Hepatocyte (in vitro differentiated cells): ENCODE results near the gene GADD45B. TPM values are rescaled to one million over a fixed set of nuclear protein-coding genes. Genes with fewer than 3 reads are reported as not detected.

Source experiments
- DNase-seq: peaks from one replicate; pipeline ENCODE4 v3.0.0-alpha.2; 2016; ENCODE audit warnings: low spot score
- H2AFZ ChIP-seq: fragments of 200-600 bp; sonication (generic); 2 replicates; pipeline ENCODE4 v1.6.0; 2016; ENCODE audit warnings: antibody characterized with exemption, mild to moderate bottlenecking
- H3K27ac ChIP-seq: fragments of 200-600 bp; sonication (generic); 2 replicates; pipeline ENCODE4 v1.5.1; 2016; ENCODE audit warnings: mild to moderate bottlenecking
- H3K27me3 ChIP-seq: fragments of 200-600 bp; sonication (generic); 2 replicates; pipeline ENCODE4 v1.6.1; 2016
- H3K36me3 ChIP-seq: fragments of 200-600 bp; sonication (generic); replicated peaks from 2 replicates; pipeline ENCODE4 v1.5.1; 2016; ENCODE audit warnings: low read depth; ENCODE audit not compliant: insufficient read depth
- H3K4me1 ChIP-seq: fragments of 200-600 bp; sonication (generic); 2 replicates; pipeline ENCODE4 v1.5.1; 2016; ENCODE audit warnings: mild to moderate bottlenecking, moderate library complexity; ENCODE audit not compliant: insufficient read depth
- H3K4me2 ChIP-seq: fragments of 200-600 bp; sonication (generic); 2 replicates; pipeline ENCODE4 v1.6.0; 2016
- H3K4me3 ChIP-seq: fragments of 200-600 bp; sonication (generic); 2 replicates; pipeline ENCODE4 v1.5.1; 2016; ENCODE audit warnings: mild to moderate bottlenecking
- H3K79me2 ChIP-seq: fragments of 200-600 bp; sonication (generic); 2 replicates; pipeline ENCODE4 v1.6.0; 2017; ENCODE audit warnings: mild to moderate bottlenecking
- H3K9me2 ChIP-seq: fragments of 200-600 bp; sonication (generic); replicated peaks from 2 replicates; pipeline ENCODE4 v1.6.0; 2017; ENCODE audit warnings: mild to moderate bottlenecking; ENCODE audit not compliant: insufficient read depth
- H3K9me3 ChIP-seq: fragments of 200-600 bp; sonication (generic); 2 replicates; pipeline ENCODE4 v1.5.1; 2016; ENCODE audit warnings: low read depth, mild to moderate bottlenecking
- H4K20me1 ChIP-seq: fragments of 200-600 bp; sonication (generic); 2 replicates; pipeline ENCODE4 v1.6.0; 2016; ENCODE audit warnings: mild to moderate bottlenecking; ENCODE audit not compliant: insufficient read depth, poor library complexity, severe bottlenecking
- EZH2 ChIP-seq: fragments of 200-600 bp; sonication (generic); IDR thresholded peaks from 2 replicates; pipeline ENCODE4 v1.6.1; 2016; ENCODE audit warnings: antibody characterized with exemption, mild to moderate bottlenecking, borderline replicate concordance
- EZH2phosphoT487 ChIP-seq: fragments of 200-600 bp; sonication (generic); IDR thresholded peaks from one replicate; pipeline ENCODE4 v1.6.1; 2018; ENCODE audit warnings: antibody characterized with exemption, mild to moderate bottlenecking, low read depth, moderate library complexity; ENCODE audit not compliant: unreplicated experiment, severe bottlenecking
- WGBS: methylation state at CpG from one replicate; pipeline ENCODE4 v1.1.6; 2016; ENCODE audit warnings: low lambda C conversion rate; ENCODE audit errors: missing lambda C conversion rate; 5-methylcytosine and 5-hydroxymethylcytosine counted together
- polyA plus RNA-seq: library from polyadenylated mRNA; unstranded; fragments of >200 nt; fragmentation: Nextera tagmentation; extraction: Ambion mirVana; gene quantifications from 2 replicates; pipeline ENCODE4 v1.2.1, GENCODE V29; 2016
- total RNA-seq: library from RNA; depleted of rRNA; stranded (reverse); fragments of >200 nt; gene quantifications from 2 replicates; pipeline ENCODE4 v1.2.3, GENCODE V29; 2014
- TF ChIP-seq, protein P1 (sequence below): fragments of 200-600 bp; sonication (generic); IDR thresholded peaks from 2 replicates; pipeline ENCODE4 v1.5.1; 2016; ENCODE audit warnings: antibody characterized with exemption, mild to moderate bottlenecking; ENCODE audit not compliant: poor library complexity

The GADD45B gene
- total and polyA plus RNA-seq, 2 experiments from 2014 or later = 126 to 229 TPM

DNA sequence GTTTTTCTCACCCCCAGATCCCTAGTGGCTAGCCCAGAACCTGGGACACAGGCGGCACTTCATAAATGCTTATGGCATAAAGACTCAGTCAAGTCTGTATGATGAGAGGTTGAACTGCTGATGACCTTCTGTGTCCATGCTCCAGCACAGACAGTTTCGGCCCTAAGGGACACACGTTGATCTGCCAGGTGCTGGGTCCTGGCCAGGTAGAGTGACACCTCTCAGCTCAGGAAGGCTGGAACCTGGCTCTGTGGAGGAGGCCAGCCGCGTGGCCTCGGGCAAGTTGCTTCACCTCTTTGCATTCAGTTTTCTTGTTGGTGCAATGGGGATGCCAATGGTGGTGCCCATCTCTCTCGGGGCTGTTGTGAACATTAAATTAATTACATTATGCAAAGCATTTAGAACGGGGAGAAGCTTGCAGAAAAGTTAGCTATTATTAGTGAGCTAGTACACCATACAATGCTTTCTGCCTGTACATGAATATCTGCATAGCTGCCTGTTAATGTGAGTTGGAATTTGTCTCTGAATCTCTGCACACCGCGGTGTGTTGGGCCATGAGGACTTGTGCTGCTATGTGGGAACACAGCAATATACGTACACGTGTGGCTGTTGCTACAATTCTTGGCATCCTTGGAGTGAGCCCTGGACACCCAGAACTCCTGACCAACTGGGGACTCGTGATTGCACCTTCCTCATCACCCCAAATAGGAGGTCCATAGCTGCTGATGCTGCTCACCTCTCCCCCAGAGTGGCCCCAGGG, 8.4 kb downstream of the GADD45B start:
- Histone ChIP-seq H3K27me3 (peaks cover under 1% of the 10 kb centered on the region), H2AFZ (no peak overlapping the region), H3K4me3 (no peak overlapping the region), H3K36me3 (no peaks in the 10 kb centered on the region), H3K4me1 (peaks cover 5% of the 10 kb centered on the region), H3K27ac (no peak overlapping the region), H3K4me2 (no peak overlapping the region), H3K9me2 (no peaks in the 10 kb centered on the region), H4K20me1 (no peaks in the 10 kb centered on the region), H3K9me3 (no peaks in the 10 kb centered on the region), H3K79me2 (no peaks in the 10 kb centered on the region)
- WGBS = 87% methylated on average over 13 of the region's 13 CpGs
- no peak for DNase-seq
- TF ChIP-seq EZH2 (no peak), EZH2phosphoT487 (no peak)
- TF ChIP-seq, protein P1, sequence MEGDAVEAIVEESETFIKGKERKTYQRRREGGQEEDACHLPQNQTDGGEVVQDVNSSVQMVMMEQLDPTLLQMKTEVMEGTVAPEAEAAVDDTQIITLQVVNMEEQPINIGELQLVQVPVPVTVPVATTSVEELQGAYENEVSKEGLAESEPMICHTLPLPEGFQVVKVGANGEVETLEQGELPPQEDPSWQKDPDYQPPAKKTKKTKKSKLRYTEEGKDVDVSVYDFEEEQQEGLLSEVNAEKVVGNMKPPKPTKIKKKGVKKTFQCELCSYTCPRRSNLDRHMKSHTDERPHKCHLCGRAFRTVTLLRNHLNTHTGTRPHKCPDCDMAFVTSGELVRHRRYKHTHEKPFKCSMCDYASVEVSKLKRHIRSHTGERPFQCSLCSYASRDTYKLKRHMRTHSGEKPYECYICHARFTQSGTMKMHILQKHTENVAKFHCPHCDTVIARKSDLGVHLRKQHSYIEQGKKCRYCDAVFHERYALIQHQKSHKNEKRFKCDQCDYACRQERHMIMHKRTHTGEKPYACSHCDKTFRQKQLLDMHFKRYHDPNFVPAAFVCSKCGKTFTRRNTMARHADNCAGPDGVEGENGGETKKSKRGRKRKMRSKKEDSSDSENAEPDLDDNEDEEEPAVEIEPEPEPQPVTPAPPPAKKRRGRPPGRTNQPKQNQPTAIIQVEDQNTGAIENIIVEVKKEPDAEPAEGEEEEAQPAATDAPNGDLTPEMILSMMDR = no peak

- Histone ChIP-seq H3K27me3 (peaks cover 9% of the 10 kb centered on the region), H3K9me2 (no peaks in the 10 kb centered on the region), H3K9me3 (no peaks in the 10 kb centered on the region), H3K4me3 (no peak overlapping the region), H3K36me3 (no peaks in the 10 kb centered on the region), H3K79me2 (no peaks in the 10 kb centered on the region), H3K27ac (no peak overlapping the region), H4K20me1 (no peaks in the 10 kb centered on the region), H2AFZ (no peak overlapping the region), H3K4me2 (no peak overlapping the region), H3K4me1 (peaks cover 4% of the 10 kb centered on the region)
- WGBS = 78% methylated on average over 8 of the region's 8 CpGs
- TF ChIP-seq, protein P1 = no peak
- TF ChIP-seq EZH2phosphoT487 = no peak
- no peak for TF ChIP-seq EZH2
- no peak for DNase-seq
Observed at GRCh38 chr19:2485428-2485827, 9.5 kb downstream of the GADD45B start.

GRCh38 chr19:2487090-2487489, 11.2 kb downstream of the GADD45B start:
- Histone ChIP-seq H3K27ac (no peak overlapping the region), H3K4me3 (no peak overlapping the region), H3K4me1 (peaks cover 11% of the 10 kb centered on the region), H3K27me3 (peaks cover 9% of the 10 kb centered on the region), H3K79me2 (no peaks in the 10 kb centered on the region), H3K9me2 (no peaks in the 10 kb centered on the region), H4K20me1 (no peaks in the 10 kb centered on the region), H3K9me3 (no peaks in the 10 kb centered on the region), H3K36me3 (no peaks in the 10 kb centered on the region), H2AFZ (no peak overlapping the region), H3K4me2 (no peak overlapping the region)
- TF ChIP-seq, protein P1 = no peak
- TF ChIP-seq EZH2 (no peak), EZH2phosphoT487 (no peak)
- 93% methylated on average over 12 of the region's 12 CpGs for WGBS
- DNase-seq = no peak
